PC-9 (cell line): ENCODE measurements around the gene PRRC2B. TPM values are rescaled to one million over a fixed set of nuclear protein-coding genes. Genes with fewer than 3 reads are reported as not detected.

ENCODE experiments used
- BruUV-seq: library from RNA; stranded (reverse); fragments of 400-500 nt; replicated peaks from 2 replicates; lab custom pipeline; 2021; lab: Mats Ljungman, UMichigan
- CTCF ChIA-PET: fragments of 300-600 bp; sonication (Branson Sonifier 250); formaldehyde crosslinking; loops from one replicate; lab custom pipeline; 2022; ENCODE audit warnings: antibody characterized with exemption; lab: Charles Lee
- POLR2A ChIA-PET: fragments of 300-600 bp; sonication (Branson Sonifier 250); formaldehyde crosslinking; loops from one replicate; lab custom pipeline; 2022; ENCODE audit warnings: antibody characterized with exemption; ENCODE audit not compliant: unreplicated experiment; lab: Charles Lee
- DNase-seq, 2 experiments: peaks; one replicate each; pipeline versions ENCODE4 v3.0.0 to v3.0.0-alpha.2; 2015 to 2022; ENCODE audit warnings: mixed read lengths in 1 of 2
- H2AFZ ChIP-seq: fragments of 200-600 bp; sonication (generic); 2 replicates; pipeline ENCODE4 v1.8.1; 2017; ENCODE audit warnings: antibody characterized with exemption
- H3F3A ChIP-seq: fragments of 200-600 bp; sonication (generic); 2 replicates; pipeline ENCODE4 v1.8.1; 2017; ENCODE audit warnings: antibody characterized with exemption, mild to moderate bottlenecking, low read depth; ENCODE audit not compliant: insufficient read depth
- H3K27ac ChIP-seq: fragments of 200-600 bp; sonication (generic); 2 replicates; pipeline ENCODE4 v1.6.1; 2016; ENCODE audit warnings: mixed run types
- H3K27me3 ChIP-seq: fragments of 200-600 bp; sonication (generic); 2 replicates; pipeline ENCODE4 v1.6.1; 2016; ENCODE audit warnings: low read depth, mixed run types; ENCODE audit not compliant: insufficient read depth
- H3K36me3 ChIP-seq: fragments of 200-600 bp; sonication (generic); 2 replicates; pipeline ENCODE4 v1.6.1; 2016; ENCODE audit warnings: low read depth, mixed run types
- H3K4me1 ChIP-seq: fragments of 200-600 bp; sonication (generic); replicated peaks from 2 replicates; pipeline ENCODE4 v1.6.1; 2016; ENCODE audit warnings: mixed run types; ENCODE audit not compliant: insufficient read depth
- H3K4me2 ChIP-seq: fragments of 200-600 bp; sonication (generic); 2 replicates; pipeline ENCODE4 v1.6.1; 2017; ENCODE audit warnings: mixed run types
- H3K4me3 ChIP-seq: fragments of 200-600 bp; sonication (generic); 2 replicates; pipeline ENCODE4 v1.6.1; 2016; ENCODE audit warnings: mixed run types
- H3K79me2 ChIP-seq: fragments of 200-600 bp; sonication (generic); 2 replicates; pipeline ENCODE4 v1.6.1; 2017; ENCODE audit warnings: low read depth, mixed run types
- H3K9me2 ChIP-seq: fragments of 200-600 bp; sonication (generic); 2 replicates; pipeline ENCODE4 v1.8.1; 2017; ENCODE audit warnings: mild to moderate bottlenecking; ENCODE audit not compliant: insufficient read depth
- H3K9me3 ChIP-seq: fragments of 200-600 bp; sonication (generic); 2 replicates; pipeline ENCODE4 v1.8.1; 2016; ENCODE audit warnings: low read depth; ENCODE audit not compliant: insufficient read depth
- H4K20me1 ChIP-seq: fragments of 200-600 bp; sonication (generic); 2 replicates; pipeline ENCODE4 v1.8.1; 2017; ENCODE audit not compliant: insufficient read depth
- CTCF ChIP-seq: fragments of 200-600 bp; sonication (generic); conservative IDR thresholded peaks from 2 replicates; pipeline ENCODE4 v1.6.1; 2017; ENCODE audit warnings: mixed run types, antibody characterized with exemption, mild to moderate bottlenecking, moderate library complexity
- EZH2 ChIP-seq: fragments of 200-600 bp; sonication (generic); IDR thresholded peaks from 2 replicates; pipeline ENCODE4 v1.8.0; 2017; ENCODE audit warnings: antibody characterized with exemption, low read depth
- intact Hi-C: fragments of 100-400 bp; cut with micrococcal nuclease; formaldehyde crosslinking; loops from one replicate; pipeline ENCODE4 v1.10.0; 2022; ENCODE audit not compliant: unreplicated experiment
- total RNA-seq: library from RNA; stranded (reverse); gene quantifications from 2 replicates; pipeline ENCODE4 v1.2.3, GENCODE V29; 2021

Gene PRRC2B
- total RNA-seq, 1 experiment from 2014 or later = 361 TPM

GRCh38 chr9:131492070-131492469 is 98.2 kb downstream of the PRRC2B start:
- TF ChIP-seq EZH2 (no peak), CTCF (no peak)
- CTCF ChIA-PET = no interaction called here
- peaks cover 14% of the 10 kb centered on the region; the same call in 1 of the 2 replicates for H3K36me3 ChIP-seq
- H3K27ac ChIP-seq = no peak overlapping the region
- H3K27me3 ChIP-seq = no peaks in the 10 kb centered on the region
- H2AFZ ChIP-seq = no peak overlapping the region
- POLR2A ChIA-PET = no interaction called here
- DNase-seq = no peak
- H3K4me2 ChIP-seq = no peak overlapping the region
- peaks cover 23% of the 10 kb centered on the region for H4K20me1 ChIP-seq
- no peaks in the 10 kb centered on the region for H3K4me1 ChIP-seq
- H3K9me2 ChIP-seq = no peaks in the 10 kb centered on the region
- no peak overlapping the region for H3K4me3 ChIP-seq
- no peaks in the 10 kb centered on the region for H3F3A ChIP-seq
- no TSS peak for BruUV-seq
- H3K79me2 ChIP-seq = no peaks in the 10 kb centered on the region
- intact Hi-C loops = no loop called here
- H3K9me3 ChIP-seq = no peaks in the 10 kb centered on the region

- Histone ChIP-seq H3F3A (peaks cover 11% of the 10 kb centered on the region; the same call in 1 of the 2 replicates), H3K9me3 (no peaks in the 10 kb centered on the region), H3K27me3 (no peaks in the 10 kb centered on the region), H3K4me3 (no peak overlapping the region), H3K4me2 (no peak overlapping the region), H2AFZ (no peak overlapping the region), H4K20me1 (peaks cover 28% of the 10 kb centered on the region), H3K36me3 (peaks cover 25% of the 10 kb centered on the region), H3K9me2 (no peaks in the 10 kb centered on the region), H3K79me2 (no peaks in the 10 kb centered on the region), H3K27ac (no peak overlapping the region), H3K4me1 (no peaks in the 10 kb centered on the region)
- intact Hi-C loops = no loop called here
- no peak for DNase-seq
- CTCF ChIA-PET = no interaction called here
- POLR2A ChIA-PET = no interaction called here
- no TSS peak for BruUV-seq
- no peak for TF ChIP-seq EZH2
These were observed 100.5 kb downstream of the PRRC2B start for GRCh38 chr9:131494296-131494870.

- no peaks in the 10 kb centered on the region for H3K27me3 ChIP-seq
- H3K4me3 ChIP-seq = no peak overlapping the region
- no peaks in the 10 kb centered on the region for H3K9me2 ChIP-seq
- intact Hi-C loops = no loop called here
- TF ChIP-seq CTCF = no peak
- TF ChIP-seq EZH2 = no peak
- H3K4me2 ChIP-seq = no peak overlapping the region
- POLR2A ChIA-PET = interaction anchor here (0.6 kb wide), 1 partner anchor 80 kb away, joined by 4 read pairs; no protein-coding TSS in a partner anchor
- peaks cover 26% of the 10 kb centered on the region for H4K20me1 ChIP-seq
- BruUV-seq = no TSS peak
- CTCF ChIA-PET = no interaction called here
- no peaks in the 10 kb centered on the region for H3K9me3 ChIP-seq
- H3K79me2 ChIP-seq = no peaks in the 10 kb centered on the region
- H3K36me3 ChIP-seq = peaks cover 24% of the 10 kb centered on the region
- no peak overlapping the region for H2AFZ ChIP-seq
- H3K4me1 ChIP-seq = no peaks in the 10 kb centered on the region
- H3F3A ChIP-seq = peaks cover 19% of the 10 kb centered on the region; the same call in 1 of the 2 replicates
- no peak overlapping the region for H3K27ac ChIP-seq
- DNase-seq = no peak
These were observed 101.9 kb downstream of the PRRC2B start for GRCh38 chr9:131495785-131496184.
